Testis (tissue), 3 donors: ENCODE measurements around the gene CGB8. TPM values are rescaled to one million over a fixed set of nuclear protein-coding genes. Genes with fewer than 3 reads are reported as not detected.
"Not testable (repeated sequence)": the region's sequence is repeated elsewhere in the genome, so short reads cannot be mapped to it uniquely, and the experiment has no call there.

Experiments
- DNase-seq: peaks from one replicate; pipeline ENCODE4 v3.0.0-alpha.2; 2019
- H3K27ac ChIP-seq, 2 donors: fragments of 200-600 bp; sonication (generic); one replicate each; pipeline ENCODE4 v1.5.1; 2019
- H3K27me3 ChIP-seq: fragments of 200-600 bp; sonication (generic); one replicate; pipeline ENCODE4 v1.5.1; 2019
- H3K36me3 ChIP-seq: fragments of 200-600 bp; sonication (generic); one replicate; pipeline ENCODE4 v1.5.1; 2017; ENCODE audit warnings: low read depth; ENCODE audit errors: missing control alignments
- H3K4me1 ChIP-seq: fragments of 200-600 bp; sonication (generic); one replicate; pipeline ENCODE4 v1.5.1; 2019
- H3K4me3 ChIP-seq, 2 donors: fragments of 200-600 bp; sonication (generic); one replicate each; pipeline ENCODE4 v1.5.1; 2017 to 2019
- H3K9me3 ChIP-seq: fragments of 200-600 bp; sonication (generic); one replicate; pipeline ENCODE4 v1.5.1; 2017
- POLR2A ChIP-seq: fragments of 450-650 bp; IDR thresholded peaks from one replicate; pipeline ENCODE4 v1.6.1; 2017; ENCODE audit warnings: antibody characterized with exemption, mild to moderate bottlenecking, moderate library complexity
- WGBS, 2 donors: methylation state at CpG; one replicate each; pipeline ENCODE4 v1.1.5; 2018; 5-methylcytosine and 5-hydroxymethylcytosine counted together
- intact Hi-C: fragments of 100-400 bp; cut with DNase I; formaldehyde crosslinking; loops from one replicate; pipeline ENCODE4 v1.15.1; 2023; ENCODE audit warnings: low total_unique reads
- polyA plus RNA-seq: library from polyadenylated mRNA; stranded (reverse); fragments of 350-450 nt; fragmentation: Illumina TruSeq; extraction: RNeasy Lipid Tissue Mini Kit (QIAGEN cat#74804); gene quantifications from one replicate; pipeline ENCODE4 v1.2.3, GENCODE V29; 2014; ENCODE audit warnings: low read depth, low replicate concordance; ENCODE audit not compliant: insufficient read depth
- total RNA-seq, 2 donors: library from RNA; depleted of rRNA; stranded (reverse); fragments of >200 nt; gene quantifications; one replicate each; pipeline ENCODE4 v1.2.3, GENCODE V29; 2016
- TF ChIP-seq, protein P1 (sequence below), 3 experiments: fragments of 450-650 bp in 2 of 3; fragments of 200-600 bp in 1 of 3; sonication (generic) in 1 of 3; IDR thresholded peaks; one replicate each; pipeline ENCODE4 v1.5.1; 2016 to 2019; ENCODE audit warnings: antibody characterized with exemption in 3 of 3, mild to moderate bottlenecking in 2 of 3, moderate library complexity in 1 of 3

CGB8 gene
- total and polyA plus RNA-seq, 3 donors from 2014 or later: 0.43 TPM; not detected in 2

DNA sequence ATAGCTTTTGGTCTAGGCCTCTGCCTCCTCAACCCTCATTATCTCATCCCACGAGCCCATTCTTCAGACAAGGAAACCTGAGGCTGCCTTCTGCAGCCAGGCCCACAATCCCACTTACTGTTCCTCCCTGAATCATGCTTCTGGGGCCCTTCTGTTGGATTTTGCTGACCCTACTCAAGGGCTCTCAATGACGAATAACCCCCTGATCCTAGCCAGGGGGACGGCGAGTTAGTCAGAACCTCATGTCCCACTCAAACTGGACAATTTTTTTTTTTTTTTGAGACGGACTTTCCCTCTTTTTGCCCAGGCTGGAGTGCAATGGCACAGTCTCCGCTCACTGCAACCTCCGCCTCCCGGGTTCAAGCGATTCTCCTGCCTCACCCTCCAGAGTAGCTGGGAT is 26.8 kb downstream of the CGB8 start:
- intact Hi-C loops: no loop called here
- TF ChIP-seq, protein P1, sequence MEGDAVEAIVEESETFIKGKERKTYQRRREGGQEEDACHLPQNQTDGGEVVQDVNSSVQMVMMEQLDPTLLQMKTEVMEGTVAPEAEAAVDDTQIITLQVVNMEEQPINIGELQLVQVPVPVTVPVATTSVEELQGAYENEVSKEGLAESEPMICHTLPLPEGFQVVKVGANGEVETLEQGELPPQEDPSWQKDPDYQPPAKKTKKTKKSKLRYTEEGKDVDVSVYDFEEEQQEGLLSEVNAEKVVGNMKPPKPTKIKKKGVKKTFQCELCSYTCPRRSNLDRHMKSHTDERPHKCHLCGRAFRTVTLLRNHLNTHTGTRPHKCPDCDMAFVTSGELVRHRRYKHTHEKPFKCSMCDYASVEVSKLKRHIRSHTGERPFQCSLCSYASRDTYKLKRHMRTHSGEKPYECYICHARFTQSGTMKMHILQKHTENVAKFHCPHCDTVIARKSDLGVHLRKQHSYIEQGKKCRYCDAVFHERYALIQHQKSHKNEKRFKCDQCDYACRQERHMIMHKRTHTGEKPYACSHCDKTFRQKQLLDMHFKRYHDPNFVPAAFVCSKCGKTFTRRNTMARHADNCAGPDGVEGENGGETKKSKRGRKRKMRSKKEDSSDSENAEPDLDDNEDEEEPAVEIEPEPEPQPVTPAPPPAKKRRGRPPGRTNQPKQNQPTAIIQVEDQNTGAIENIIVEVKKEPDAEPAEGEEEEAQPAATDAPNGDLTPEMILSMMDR (IDR thresholded peaks at IDR 0.05): no peak
- no peak for TF ChIP-seq POLR2A
- WGBS, 2 donors: 90 to 94% methylated on average over 9 of the region's 9 CpGs
- no peak overlapping the region for H3K4me3 ChIP-seq
- no peaks in the 10 kb centered on the region for H3K36me3 ChIP-seq
- no peak overlapping the region for H3K27ac ChIP-seq
- H3K27me3 ChIP-seq: no peaks in the 10 kb centered on the region
- no peaks in the 10 kb centered on the region for H3K9me3 ChIP-seq
- peaks cover 16% of the 10 kb centered on the region for H3K4me1 ChIP-seq
- DNase-seq: no peak

DNA sequence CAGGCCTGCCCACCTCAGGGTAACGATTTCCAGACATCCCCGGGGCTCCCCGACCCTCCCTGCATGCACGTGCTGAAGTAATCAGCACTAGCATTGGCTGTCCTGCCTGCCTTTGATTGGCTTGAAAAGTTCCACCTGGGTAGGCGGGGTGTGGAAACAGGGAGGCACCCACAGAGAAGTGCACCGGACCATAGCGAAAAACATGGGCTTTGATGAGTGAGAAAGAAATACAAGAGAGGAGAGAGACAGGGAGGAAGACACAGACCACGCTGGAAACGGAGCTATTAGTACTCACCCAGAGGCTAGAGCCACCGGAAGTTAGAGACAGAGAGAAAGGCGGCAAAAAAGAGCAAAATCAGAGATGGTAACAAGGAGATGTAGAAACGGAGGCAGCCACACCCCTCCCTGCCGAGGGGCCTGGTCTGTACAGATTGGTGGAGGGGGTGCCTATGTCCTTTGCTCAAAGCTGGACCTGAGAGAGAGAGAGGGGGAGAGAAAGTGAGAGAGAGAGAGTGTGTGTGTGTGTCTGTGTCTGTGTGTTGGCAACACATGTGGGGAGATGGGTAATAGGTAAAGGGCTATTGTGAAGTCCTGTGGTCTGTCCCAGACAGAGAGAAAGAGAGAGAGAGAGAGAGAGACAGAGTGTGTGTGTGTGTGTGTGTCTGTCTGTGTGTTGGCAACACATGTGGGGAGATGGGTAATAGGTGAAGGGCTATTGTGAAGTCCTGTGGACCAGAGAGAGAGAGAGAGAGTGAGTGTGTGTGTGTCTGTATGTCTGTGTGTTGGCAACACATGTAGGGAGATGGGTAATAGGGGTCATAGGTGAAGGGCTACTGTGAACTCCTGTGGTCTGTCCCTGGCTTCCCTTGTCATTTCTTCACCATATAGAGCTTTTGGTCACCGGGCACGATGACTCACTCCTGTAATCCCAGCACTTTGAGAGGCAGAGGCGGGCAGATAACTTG is 27.7 kb downstream of the CGB8 start:
- Histone ChIP-seq H3K4me1 (peaks cover 16% of the 10 kb centered on the region), H3K36me3 (no peaks in the 10 kb centered on the region), H3K4me3 (no peak overlapping the region), H3K9me3 (no peaks in the 10 kb centered on the region), H3K27me3 (no peaks in the 10 kb centered on the region), H3K27ac (no peak overlapping the region)
- TF ChIP-seq, protein P1 (IDR thresholded peaks at IDR 0.05): no peak
- no peak for TF ChIP-seq POLR2A
- no peak for DNase-seq
- WGBS, 2 donors: 49 to 52% methylated on average over 16 of the region's 16 CpGs
- intact Hi-C loops: no loop called here

DNA sequence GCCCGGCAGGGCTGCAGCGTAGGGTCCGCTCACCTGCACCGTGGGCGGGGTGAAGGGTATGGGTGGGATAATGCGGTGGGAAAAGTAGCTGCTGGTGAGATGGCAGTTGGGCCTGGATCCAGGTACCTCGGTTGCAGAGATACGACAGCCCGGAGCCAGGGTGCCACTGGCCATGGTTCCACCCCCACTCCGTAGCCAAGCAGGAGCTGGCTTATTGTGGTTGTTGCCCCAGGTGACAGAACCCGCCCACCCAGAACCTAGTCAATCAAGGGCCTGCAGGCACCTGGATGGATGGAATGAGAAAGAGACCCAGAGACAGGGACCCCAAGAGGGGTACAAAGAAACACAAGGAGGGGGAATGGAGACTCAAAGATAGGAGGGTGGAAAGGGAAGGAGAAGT is 28.6 kb downstream of the CGB8 start:
- Histone ChIP-seq H3K4me3 (no peak overlapping the region), H3K9me3 (no peaks in the 10 kb centered on the region), H3K27ac (no peak overlapping the region), H3K36me3 (no peaks in the 10 kb centered on the region), H3K27me3 (no peaks in the 10 kb centered on the region), H3K4me1 (peaks cover 16% of the 10 kb centered on the region)
- peak; percentile 38 for DNase-seq
- intact Hi-C loops: no loop called here
- no peak for TF ChIP-seq POLR2A
- TF ChIP-seq, protein P1 (IDR thresholded peaks at IDR 0.05): no peak
- 44 to 49% methylated on average over 11 of the region's 11 CpGs for WGBS, 2 donors

DNA sequence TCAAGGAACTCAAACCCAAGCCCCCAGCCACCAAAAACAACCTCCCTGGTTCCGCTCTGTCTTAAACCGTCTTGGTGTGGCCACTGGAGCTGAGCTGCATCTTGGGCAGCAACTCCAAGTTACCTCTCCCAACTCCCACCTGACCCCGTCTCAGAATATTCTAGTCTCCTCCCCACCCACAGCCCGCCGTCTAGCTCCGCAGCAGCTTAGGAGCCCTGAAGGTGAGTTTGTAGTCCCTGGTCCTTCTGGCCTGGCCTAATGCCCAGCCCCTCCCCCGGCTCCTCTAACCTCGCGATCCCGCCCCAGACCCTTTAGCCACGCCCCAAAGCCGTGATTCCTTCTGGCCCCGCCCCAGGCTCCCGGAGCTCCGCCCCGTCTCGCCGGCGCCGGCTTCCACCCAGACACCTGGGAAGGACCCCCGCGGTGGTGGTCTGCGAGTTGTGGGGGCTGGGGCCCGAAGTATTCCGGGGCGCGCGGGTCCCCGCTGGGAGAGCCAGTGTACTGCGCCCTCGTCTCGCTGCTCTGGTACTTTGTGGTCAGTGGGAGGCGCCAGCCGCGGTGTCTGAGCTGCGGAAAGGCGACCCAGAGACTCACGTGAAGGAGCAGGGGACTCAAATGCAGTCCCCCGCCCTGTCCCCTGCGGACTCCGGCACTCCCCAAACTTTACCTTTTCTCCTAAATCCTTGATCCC is 29.5 kb downstream of the CGB8 start:
- no peaks in the 10 kb centered on the region for H3K36me3 ChIP-seq
- intact Hi-C loops: no loop called here
- 12 to 16% methylated on average over 34 to 39 of the region's 41 CpGs for WGBS, 2 donors
- no peak overlapping the region for H3K27ac ChIP-seq
- H3K27me3 ChIP-seq: no peaks in the 10 kb centered on the region
- H3K4me1 ChIP-seq: peaks cover 16% of the 10 kb centered on the region
- peak overlapping the region; percentile 31 to 59 for H3K4me3 ChIP-seq
- no peaks in the 10 kb centered on the region for H3K9me3 ChIP-seq
- no peak for TF ChIP-seq POLR2A
- TF ChIP-seq, protein P1 (IDR thresholded peaks at IDR 0.05): no peak
- DNase-seq: peak; percentile 66

DNA sequence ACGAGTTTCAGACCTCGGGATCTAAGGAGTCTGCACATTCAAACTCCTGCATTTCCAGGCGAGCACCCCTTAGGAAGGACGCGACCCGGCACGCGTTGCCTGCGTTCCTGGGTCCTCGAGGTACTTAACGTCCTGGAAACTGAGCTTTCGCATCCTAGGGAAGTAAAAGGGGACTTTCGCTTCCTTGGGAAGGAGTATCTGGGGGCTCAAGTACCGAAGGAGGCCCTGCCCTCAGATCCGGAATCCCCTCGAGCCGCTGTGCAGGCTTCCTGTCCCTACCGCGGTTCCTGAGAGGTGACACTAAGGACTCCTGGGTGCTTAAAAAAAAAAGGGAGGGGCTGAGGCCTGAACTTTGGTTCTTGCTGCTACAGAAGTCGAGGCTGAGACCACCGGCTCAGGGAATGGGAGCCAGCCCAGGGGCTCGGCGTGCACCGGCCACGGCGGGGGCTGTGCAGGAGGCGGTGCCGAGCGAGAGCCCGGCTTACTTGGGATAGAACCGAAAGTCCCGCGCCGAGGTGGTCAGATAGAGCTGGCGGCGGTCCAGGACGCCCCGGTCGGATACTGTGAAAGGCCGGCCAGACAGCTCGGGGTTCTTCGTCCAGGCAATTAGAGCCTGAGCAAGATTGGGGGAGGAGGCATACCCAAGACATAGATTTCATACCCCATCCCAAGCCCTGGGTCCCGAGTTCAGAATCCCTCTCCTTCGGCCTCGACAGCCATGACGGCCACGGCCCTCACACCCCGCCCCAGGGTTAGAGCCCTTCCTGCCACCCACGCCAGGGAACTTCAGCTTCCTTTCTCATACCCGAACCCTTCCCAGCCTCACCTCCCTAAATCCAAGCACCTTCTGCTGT is 30.3 kb downstream of the CGB8 start:
- WGBS, 2 donors: 4 to 5% methylated on average over 26 to 50 of the region's 50 CpGs
- H3K36me3 ChIP-seq, H3K27me3 ChIP-seq, intact Hi-C loops, DNase-seq, H3K27ac ChIP-seq, H3K9me3 ChIP-seq: not testable (repeated sequence)
- peak overlapping the region; percentile 31 to 59 for H3K4me3 ChIP-seq
- H3K4me1 ChIP-seq: peaks cover 16% of the 10 kb centered on the region
